Measurements from ENCODE around the gene LIME1. TPM values are rescaled to one million over a fixed set of nuclear protein-coding genes. Genes with fewer than 3 reads are reported as not detected.

LIME1 gene
- total RNA-seq, 1 donor from 2014 or later = 8.7 TPM

GRCh38 chr20:63739130-63740069 lies 2.9 kb downstream of the LIME1 start, which contains the start of gene SLC2A4RG:
Gene SLC2A4RG (plus strand): TSS chr20:63739776. CDS start chr20:63739913, 137 bp downstream.
- DNase-seq = peak; percentile 85
- no peak for TF ChIP-seq CTCF (IDR thresholded peaks at IDR 0.05)
- Histone ChIP-seq H3K27me3 (ENCODE audit: low read depth) (no peaks in the 10 kb centered on the region), H3K9me3 (no peaks in the 10 kb centered on the region), H3K27ac (peak within 1 kb of the TSS; percentile 85), H3K4me1 (peaks cover 43% of the 10 kb centered on the region), H3K4me3 (peak within 1 kb of the TSS; percentile 73), H3K36me3 (peaks cover 45% of the 10 kb centered on the region)
- peak; percentile 79 to 82 for ATAC-seq
- intact Hi-C loops (cut with DNase I) = no loop called here

DNA sequence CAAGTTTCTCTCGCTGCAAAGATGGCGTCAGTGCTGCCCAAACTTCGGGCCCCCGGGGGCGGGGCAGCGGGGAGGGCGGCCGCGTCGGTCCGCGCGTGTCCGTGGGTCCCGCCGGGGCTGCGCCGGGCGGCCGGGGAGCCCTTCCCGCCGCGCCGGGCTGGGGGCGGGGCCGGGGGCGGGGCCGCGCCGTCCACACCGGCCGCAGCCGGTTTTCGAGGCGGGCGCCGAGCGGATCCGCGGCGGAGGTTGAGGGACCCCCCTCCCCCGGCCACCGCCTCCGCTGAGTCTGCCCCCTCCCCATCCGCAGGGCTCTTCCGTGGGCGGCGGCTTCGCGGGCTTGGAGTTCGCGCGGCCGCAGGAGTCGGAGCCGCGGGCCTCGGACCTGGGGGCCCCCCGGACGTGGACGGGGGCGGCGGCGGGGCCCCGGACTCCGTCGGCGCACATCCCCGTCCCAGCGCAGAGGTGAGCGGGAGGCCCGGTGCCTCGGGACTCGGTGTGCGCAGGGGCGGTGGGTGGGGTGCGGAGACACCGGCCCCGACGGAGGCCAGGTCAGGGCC lies 3.7 kb downstream of the LIME1 start:
- Histone ChIP-seq H3K9me3 (no peaks in the 10 kb centered on the region), H3K36me3 (peaks cover 38% of the 10 kb centered on the region), H3K27ac (peak overlapping the region; percentile 85), H3K4me3 (peak overlapping the region; percentile 73), H3K4me1 (peaks cover 43% of the 10 kb centered on the region), H3K27me3 (ENCODE audit: low read depth) (no peaks in the 10 kb centered on the region)
- ATAC-seq (peak; percentile 2 to 16), DNase-seq (peak; percentile 68)
- TF ChIP-seq CTCF (IDR thresholded peaks at IDR 0.05) = no peak
- intact Hi-C loops (cut with DNase I) = no loop called here

GRCh38 chr20:63740627-63741353 lies 4.3 kb downstream of the LIME1 start:
- Histone ChIP-seq H3K4me3 (peak overlapping the region; percentile 73), H3K36me3 (peaks cover 36% of the 10 kb centered on the region), H3K27me3 (ENCODE audit: low read depth) (no peaks in the 10 kb centered on the region), H3K4me1 (peaks cover 41% of the 10 kb centered on the region), H3K9me3 (no peaks in the 10 kb centered on the region), H3K27ac (peak overlapping the region; percentile 85)
- intact Hi-C loops (cut with DNase I) = no loop called here
- ATAC-seq = peak; percentile 83
- peak; percentile 91 for DNase-seq
- TF ChIP-seq CTCF (IDR thresholded peaks at IDR 0.05) = no peak

GRCh38 chr20:63741354-63741675 lies 4.9 kb downstream of the LIME1 start:
- peaks cover 36% of the 10 kb centered on the region for H3K36me3 ChIP-seq

More at GRCh38 chr20:63741354-63741675, 4.9 kb downstream of the LIME1 start:
- no peak for TF ChIP-seq CTCF (IDR thresholded peaks at IDR 0.05)
- no peaks in the 10 kb centered on the region for H3K27me3 ChIP-seq (ENCODE audit: low read depth)
- H3K9me3 ChIP-seq = no peaks in the 10 kb centered on the region
- peak overlapping the region; percentile 73 for H3K4me3 ChIP-seq
- ATAC-seq (no peak), DNase-seq (no peak)
- H3K4me1 ChIP-seq = peaks cover 36% of the 10 kb centered on the region
- H3K27ac ChIP-seq = peak overlapping the region; percentile 85
- intact Hi-C loops (cut with DNase I) = no loop called here

All from lower lobe of right lung (tissue), 2 donors.